Heart right ventricle (tissue), 16 donors: ENCODE results near the gene MYL10. TPM values are rescaled to one million over a fixed set of nuclear protein-coding genes. Genes with fewer than 3 reads are reported as not detected.

Experiments
- ATAC-seq, 8 donors: fragments of 200-7000 bp; cut with Tn5 transposase; one replicate each; pipeline ENCODE4 v1.9.1; 2020; ENCODE audit warnings: mild to moderate bottlenecking in 8 of 8, moderate library complexity in 8 of 8, moderate number of reproducible peaks in 1 of 8
- DNase-seq, 2 donors: peaks; one replicate each; pipeline ENCODE4 v3.0.0-alpha.2; 2020
- H3K27ac ChIP-seq, 10 donors: fragments of 200-600 bp; sonication (generic) in 2 of 10; one replicate each; pipeline versions ENCODE4 v1.5.0 to v1.8.0; 2020 to 2022; ENCODE audit warnings: mild to moderate bottlenecking in 3 of 10
- H3K27me3 ChIP-seq, 7 donors: fragments of 200-600 bp; one replicate each; pipeline ENCODE4 v1.8.0; 2021 to 2022; ENCODE audit warnings: mild to moderate bottlenecking in 2 of 7
- H3K36me3 ChIP-seq, 9 donors: fragments of 200-600 bp; sonication (generic) in 1 of 9; one replicate each; pipeline versions ENCODE4 v1.5.0 to v1.8.0; 2020 to 2022; ENCODE audit warnings: mild to moderate bottlenecking in 2 of 9
- H3K4me1 ChIP-seq, 9 donors: fragments of 200-600 bp; sonication (generic) in 1 of 9; one replicate each; pipeline versions ENCODE4 v1.5.0 to v1.8.0; 2020 to 2022; ENCODE audit warnings: mild to moderate bottlenecking in 4 of 9
- H3K4me3 ChIP-seq, 10 donors: fragments of 200-600 bp; sonication (generic) in 2 of 10; one replicate each; pipeline versions ENCODE4 v1.5.0 to v1.8.0; 2020 to 2022; ENCODE audit warnings: mild to moderate bottlenecking in 7 of 10, moderate library complexity in 2 of 10
- H3K9me3 ChIP-seq, 11 donors: fragments of 200-600 bp in 10 of 11; sonication (generic) in 2 of 11; one replicate each; pipeline versions ENCODE4 v1.5.0 to v1.8.0; 2013 to 2022; ENCODE audit warnings: mild to moderate bottlenecking in 2 of 11, control low read depth in 1 of 11, moderate library complexity in 1 of 11
- WGBS, 2 donors: extraction: QIAGEN DNeasy Blood & Tissue Kit; methylation state at CpG; one replicate each; pipeline ENCODE4 v1.1.7; 2013; ENCODE audit warnings: inconsistent platforms in 1 of 2; 5-methylcytosine and 5-hydroxymethylcytosine counted together
- intact Hi-C, 10 donors: fragments of 100-400 bp; cut with DNase I; formaldehyde crosslinking; loops; one replicate each; pipeline versions ENCODE4 v1.11.1 to v1.14.2; 2022
- polyA plus RNA-seq, 2 donors: library from polyadenylated mRNA; stranded (reverse); fragments of 200-250 nt; gene quantifications; one replicate each; pipeline ENCODE4 v1.2.3, GENCODE V29; 2013
- total RNA-seq, 10 donors: library from RNA; stranded (reverse); fragmentation: NEBNext Ultra II Directional in 3 of 10; extraction: Animal tissue kit (Norgen Biotek cat#: 25700) in 3 of 10; gene quantifications; one replicate each; pipeline versions ENCODE4 v1.2.1 to v1.2.4, GENCODE V29; 2021 to 2023
- TF ChIP-seq, protein P1 (sequence below), 9 donors: fragments of 200-600 bp; sonication (generic) in 2 of 9; IDR thresholded peaks; one replicate each; pipeline versions ENCODE4 v1.5.0 to v1.8.0; 2021 to 2022; ENCODE audit warnings: antibody characterized with exemption in 9 of 9, mild to moderate bottlenecking in 5 of 9, moderate library complexity in 1 of 9
- donor health status: Arrhythmogenic right ventricular cardiomyopathy.
- donor health status: ischemic (EF 13 %, LVEDD 7.1; RV severe dilation, severe dysfunction).
- donor health status: healthy with polysubstance abuse.
- donor health status: DM: no; HTN: yes; CAD: no.
- donor health status: DM: no; HTN: no; CAD: no.
- donor health status: ischemic (EF 25% LVEDD 6.9; RV normal size, moderate dysfunction).
- donor health status: ischemic (EF 25% LVEDD 5.7; RV mildly dilated, moderate dysfunction).
- donor health status: healthy.
- donor health status: DM: yes; HTN: yes; CAD: no.
- donor health status: Ischemic cardiomyopathy.
- donor health status: ischemic (EF 35%, LVEDD 5.7; RV mildly dilated, moderate dysfunction).
- donor health status: nonischemic (EF 11% LVEDD 7.7; RV severe dilation, severe dysfunction).
- donor health status: DM: yes; HTN: yes; CAD: no.
- donor health status: PGD.
- donor health status: ischemic (EF 29% LVEDD 5.4; RV normal size, mild dysfunction).
- donor health status: nonischemic (EF 23%, LVEDD 6.1; RV moderate dilation, normal function).

MYL10 gene
- total and polyA plus RNA-seq, 12 donors, result not detected

DNA sequence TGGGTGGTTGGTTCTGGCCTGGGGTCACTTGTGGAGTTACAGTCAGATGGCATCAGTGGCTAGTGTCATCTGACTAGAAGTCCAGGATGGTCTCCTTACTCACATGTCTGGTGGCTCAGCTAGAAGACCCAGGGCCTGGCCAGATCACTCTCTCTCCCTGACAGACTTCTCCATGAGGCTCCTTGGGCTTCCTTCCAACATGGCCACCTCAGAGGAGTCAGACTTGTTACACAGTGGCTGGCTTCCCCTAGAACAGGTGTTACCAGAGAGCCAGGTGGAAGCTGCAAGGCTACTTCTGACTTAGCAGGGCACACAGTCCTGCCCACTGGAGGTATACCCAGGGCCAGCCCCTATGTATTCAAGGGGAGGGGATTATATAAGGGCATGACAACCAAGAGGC, 44.2 kb upstream of the MYL10 start:
- H3K27ac ChIP-seq, result no peak overlapping the region
- no peaks in the 10 kb centered on the region for H3K36me3 ChIP-seq
- H3K4me3 ChIP-seq, result no peak overlapping the region
- no peak for ATAC-seq
- intact Hi-C loops, result no loop called here
- no peak for DNase-seq
- H3K27me3 ChIP-seq, result no peaks in the 10 kb centered on the region
- TF ChIP-seq, protein P1, sequence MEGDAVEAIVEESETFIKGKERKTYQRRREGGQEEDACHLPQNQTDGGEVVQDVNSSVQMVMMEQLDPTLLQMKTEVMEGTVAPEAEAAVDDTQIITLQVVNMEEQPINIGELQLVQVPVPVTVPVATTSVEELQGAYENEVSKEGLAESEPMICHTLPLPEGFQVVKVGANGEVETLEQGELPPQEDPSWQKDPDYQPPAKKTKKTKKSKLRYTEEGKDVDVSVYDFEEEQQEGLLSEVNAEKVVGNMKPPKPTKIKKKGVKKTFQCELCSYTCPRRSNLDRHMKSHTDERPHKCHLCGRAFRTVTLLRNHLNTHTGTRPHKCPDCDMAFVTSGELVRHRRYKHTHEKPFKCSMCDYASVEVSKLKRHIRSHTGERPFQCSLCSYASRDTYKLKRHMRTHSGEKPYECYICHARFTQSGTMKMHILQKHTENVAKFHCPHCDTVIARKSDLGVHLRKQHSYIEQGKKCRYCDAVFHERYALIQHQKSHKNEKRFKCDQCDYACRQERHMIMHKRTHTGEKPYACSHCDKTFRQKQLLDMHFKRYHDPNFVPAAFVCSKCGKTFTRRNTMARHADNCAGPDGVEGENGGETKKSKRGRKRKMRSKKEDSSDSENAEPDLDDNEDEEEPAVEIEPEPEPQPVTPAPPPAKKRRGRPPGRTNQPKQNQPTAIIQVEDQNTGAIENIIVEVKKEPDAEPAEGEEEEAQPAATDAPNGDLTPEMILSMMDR (IDR thresholded peaks at IDR 0.05), result no peak
- H3K4me1 ChIP-seq, result peaks cover 0 to 7% (median 0%) of the 10 kb centered on the region in 9 donors
- peaks cover 0 to 8% (median 0%) of the 10 kb centered on the region in 11 donors for H3K9me3 ChIP-seq

GRCh38 chr7:101671371-101672356, 42.6 kb upstream of the MYL10 start:
- DNase-seq, result no peak
- no peak overlapping the region for H3K4me3 ChIP-seq
- intact Hi-C loops, result no loop called here
- H3K36me3 ChIP-seq, result no peaks in the 10 kb centered on the region
- TF ChIP-seq, protein P1 (IDR thresholded peaks at IDR 0.05), result no peak
- peaks cover 0 to 8% (median 0%) of the 10 kb centered on the region in 11 donors for H3K9me3 ChIP-seq
- peak in 7 of 8 donors; percentile 33 to 71 (median 42) for ATAC-seq
- H3K27me3 ChIP-seq, result no peaks in the 10 kb centered on the region
- H3K4me1 ChIP-seq, result peaks cover 0 to 7% (median 0%) of the 10 kb centered on the region in 9 donors
- 58 to 71% methylated on average over 12 of the region's 12 CpGs for WGBS, 2 donors
- H3K27ac ChIP-seq, result peak overlapping the region in 2 of 10 donors; percentile 7 to 26

DNA sequence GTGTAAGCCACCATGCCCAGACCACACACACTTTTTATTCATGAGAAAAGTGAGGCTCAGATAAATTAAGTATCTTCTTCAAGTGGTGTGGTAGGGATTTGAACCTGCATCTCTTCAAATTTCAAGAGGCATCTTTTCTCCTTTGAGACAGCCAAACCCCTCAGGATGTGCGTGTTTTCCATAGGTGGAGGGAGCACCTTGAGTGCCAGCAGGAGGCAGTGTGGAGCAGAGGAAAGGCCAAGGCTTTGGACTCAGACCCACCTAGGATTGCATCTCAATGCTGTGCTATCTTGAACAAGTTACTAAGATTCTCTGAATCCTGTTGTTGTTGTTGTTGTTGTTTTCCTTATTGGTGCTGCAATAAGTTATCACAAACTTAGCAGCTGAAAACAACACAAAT, 40.2 kb upstream of the MYL10 start:
- Histone ChIP-seq H3K27me3 (peaks cover 0 to 7% (median 0%) of the 10 kb centered on the region in 7 donors), H3K4me1 (peaks cover 0 to 7% (median 0%) of the 10 kb centered on the region in 9 donors), H3K36me3 (no peaks in the 10 kb centered on the region), H3K9me3 (peaks cover 0 to 8% (median 0%) of the 10 kb centered on the region in 11 donors), H3K4me3 (no peak overlapping the region), H3K27ac (no peak overlapping the region)
- WGBS, 2 donors, result 85 to 86% methylated on average over 1 of the region's 1 CpG
- intact Hi-C loops, result no loop called here
- TF ChIP-seq, protein P1 (IDR thresholded peaks at IDR 0.05), result peak in 1 of 9 donors; percentile 27
- DNase-seq, result no peak
- ATAC-seq, result no peak

- TF ChIP-seq, protein P1 (IDR thresholded peaks at IDR 0.05), result no peak
- Histone ChIP-seq H3K9me3 (peaks cover 0 to 8% (median 0%) of the 10 kb centered on the region in 11 donors), H3K27ac (no peak overlapping the region), H3K4me3 (no peak overlapping the region), H3K27me3 (peaks cover 0 to 8% (median 0%) of the 10 kb centered on the region in 7 donors), H3K36me3 (no peaks in the 10 kb centered on the region), H3K4me1 (peaks cover 0 to 7% (median 0%) of the 10 kb centered on the region in 9 donors)
- DNase-seq, result no peak
- WGBS, 2 donors, result 91 to 93% methylated on average over 2 of the region's 2 CpGs
- ATAC-seq, result no peak
- intact Hi-C loops, result no loop called here
Observed at GRCh38 chr7:101668726-101669125, 39.6 kb upstream of the MYL10 start.
